IPS-15b (cell line): ENCODE data around the gene SLC8A2.
A peak's percentile ranks its signal among the peaks of the same experiment; 100 is the strongest.
"Not testable (repeated sequence)": the region's sequence is repeated elsewhere in the genome, so short reads cannot be mapped to it uniquely, and the experiment has no call there.

Experiments
- H3K27me3 ChIP-seq: one replicate; pipeline ENCODE4 v1.6.1; 2013; ENCODE audit warnings: low read length; ENCODE audit not compliant: control insufficient read depth, insufficient read depth
- H3K36me3 ChIP-seq: one replicate; pipeline ENCODE4 v1.6.1; 2013; ENCODE audit warnings: low read length; ENCODE audit not compliant: control insufficient read depth, insufficient read depth
- H3K4me1 ChIP-seq: one replicate; pipeline ENCODE4 v1.6.1; 2013; ENCODE audit warnings: mild to moderate bottlenecking, low read length; ENCODE audit not compliant: control insufficient read depth, insufficient read depth
- H3K4me3 ChIP-seq: one replicate; pipeline ENCODE4 v1.5.1; 2013; ENCODE audit warnings: low read depth, low read length
- H3K9ac ChIP-seq: one replicate; pipeline ENCODE4 v1.6.1; 2013; ENCODE audit warnings: low read depth, mild to moderate bottlenecking, low read length
- H3K9me3 ChIP-seq: one replicate; pipeline ENCODE4 v1.6.1; 2013; ENCODE audit warnings: mild to moderate bottlenecking, low read length; ENCODE audit not compliant: control insufficient read depth, insufficient read depth

Gene SLC8A2

DNA sequence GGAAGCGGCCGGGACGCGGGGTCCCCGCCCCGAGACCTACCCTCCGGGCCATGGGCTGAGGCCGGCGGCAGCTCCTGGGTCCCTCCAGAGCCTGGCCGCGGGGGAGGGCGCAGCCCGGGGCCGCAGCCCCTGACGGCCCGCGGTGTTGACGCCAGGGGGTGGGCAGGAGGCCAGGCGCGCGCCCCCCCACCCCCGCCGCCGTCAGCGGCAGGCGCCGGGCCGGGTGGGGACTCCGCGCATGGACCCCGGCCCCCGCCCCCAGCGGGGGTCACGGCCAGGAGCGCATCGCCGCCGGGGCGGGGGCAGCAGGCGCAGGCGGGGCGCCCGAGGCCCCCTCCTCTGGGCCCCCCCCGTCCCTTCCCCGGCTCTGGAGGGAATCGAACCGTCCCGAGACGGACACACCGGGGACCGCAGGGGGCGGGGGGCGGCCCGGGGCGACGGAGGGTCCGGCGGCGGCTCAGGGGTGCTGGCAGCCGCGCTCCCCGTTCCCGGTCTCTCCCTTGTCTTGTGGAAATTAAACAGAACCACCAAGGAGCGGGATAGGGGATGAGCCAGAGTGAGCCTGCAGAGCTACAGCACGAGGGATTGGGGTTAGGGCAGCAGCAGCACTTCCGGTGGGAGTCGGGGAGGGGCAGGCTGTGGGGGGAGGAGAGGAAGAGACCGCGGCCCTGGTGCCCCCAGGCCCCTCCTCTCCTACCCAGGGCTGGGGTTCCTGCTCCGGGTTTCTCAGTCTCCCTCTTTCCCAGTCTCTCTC lies 52.5 kb downstream of the SLC8A2 start, which contains the start of gene MEIS3:
Gene MEIS3, minus strand, starts transcription at position 498 of the 754 bp plus-strand sequence. Its CDS starts 446 bp downstream, at position 52.
- Histone ChIP-seq H3K9me3 (no peaks in the 10 kb centered on the region), H3K27me3 (peaks cover 75% of the 10 kb centered on the region), H3K4me3 (peak within 1 kb of the TSS; percentile 58), H3K9ac (no peak within 1 kb of the TSS), H3K36me3 (peaks cover 4% of the 10 kb centered on the region), H3K4me1 (peaks cover 14% of the 10 kb centered on the region)

- Histone ChIP-seq H3K4me1 (peaks cover 14% of the 10 kb centered on the region), H3K36me3 (peaks cover 8% of the 10 kb centered on the region), H3K9ac (no peak overlapping the region), H3K27me3 (peaks cover 71% of the 10 kb centered on the region), H3K9me3 (no peaks in the 10 kb centered on the region), H3K4me3 (peak overlapping the region; percentile 58)
These were observed 53.0 kb downstream of the SLC8A2 start for GRCh38 chr19:47418692-47419029.

GRCh38 chr19:47417746-47418691 lies 53.7 kb downstream of the SLC8A2 start:
- Histone ChIP-seq H3K9me3 (no peaks in the 10 kb centered on the region), H3K27me3 (peaks cover 64% of the 10 kb centered on the region), H3K4me1 (peaks cover 14% of the 10 kb centered on the region), H3K36me3 (peaks cover 8% of the 10 kb centered on the region), H3K4me3 (peak overlapping the region; percentile 58), H3K9ac (no peak overlapping the region)

DNA sequence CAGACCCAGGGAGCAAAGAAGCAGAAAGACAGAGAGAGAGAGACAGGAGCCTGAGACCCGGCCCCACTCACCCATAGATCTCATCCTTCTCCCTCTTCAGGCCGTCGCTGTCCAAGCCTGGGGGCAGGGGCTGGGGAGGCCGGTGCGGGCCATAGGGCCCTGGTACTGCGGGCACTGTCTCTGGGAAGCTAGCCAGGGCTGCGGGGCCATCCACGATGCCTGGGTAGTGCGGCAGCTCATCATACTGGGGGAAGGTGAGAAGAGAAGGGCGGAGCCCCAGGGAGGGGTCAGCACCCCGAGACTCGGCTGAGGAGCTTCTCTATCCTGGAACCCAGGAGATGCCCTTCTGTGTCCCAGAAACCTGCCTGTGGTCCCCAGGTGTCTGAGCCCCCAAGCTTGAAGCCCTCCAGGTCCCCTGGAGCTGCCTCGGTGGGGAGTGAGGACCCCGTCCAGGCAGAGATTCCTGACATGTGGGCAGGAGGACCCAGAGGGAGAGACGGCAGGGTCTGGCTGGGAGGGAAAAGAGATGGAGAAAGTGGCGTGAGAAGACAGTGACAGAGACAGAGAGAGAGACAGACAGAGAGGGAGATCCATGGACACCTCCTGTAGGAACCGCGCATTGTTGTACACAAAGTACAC lies 54.5 kb downstream of the SLC8A2 start:
- Histone ChIP-seq H3K4me3 (peak overlapping the region; percentile 58), H3K27me3 (peaks cover 56% of the 10 kb centered on the region), H3K4me1 (peaks cover 12% of the 10 kb centered on the region), H3K36me3 (peaks cover 8% of the 10 kb centered on the region), H3K9me3 (no peaks in the 10 kb centered on the region), H3K9ac (no peak overlapping the region)

DNA sequence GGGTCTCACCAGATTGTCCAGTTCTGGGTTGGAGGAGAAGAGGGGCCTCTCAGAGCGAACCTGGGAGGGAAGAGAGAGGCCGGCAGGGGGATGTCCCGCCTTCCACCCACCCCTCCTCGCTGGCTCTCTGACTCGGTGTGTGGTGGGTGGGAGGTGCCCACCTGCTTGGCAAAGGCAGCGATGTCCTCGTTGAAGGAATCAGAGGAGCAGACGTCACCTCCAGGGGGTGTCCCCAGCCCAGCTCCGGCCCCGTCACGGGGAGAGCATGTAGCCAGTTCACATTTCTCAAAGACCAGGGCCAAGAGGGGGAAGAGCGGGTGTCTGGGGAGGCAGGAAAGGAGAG lies 55.1 kb downstream of the SLC8A2 start:
- Histone ChIP-seq H3K27me3 (peaks cover 52% of the 10 kb centered on the region), H3K36me3 (peaks cover 8% of the 10 kb centered on the region), H3K4me3 (peak overlapping the region; percentile 58), H3K4me1 (peaks cover 11% of the 10 kb centered on the region), H3K9ac (no peak overlapping the region), H3K9me3 (no peaks in the 10 kb centered on the region)

GRCh38 chr19:47415953-47416642 lies 55.6 kb downstream of the SLC8A2 start:
- Histone ChIP-seq H3K36me3 (peaks cover 8% of the 10 kb centered on the region), H3K9me3 (no peaks in the 10 kb centered on the region), H3K9ac (no peak overlapping the region), H3K4me1 (peaks cover 7% of the 10 kb centered on the region), H3K27me3 (peaks cover 47% of the 10 kb centered on the region), H3K4me3 (no peak overlapping the region)

GRCh38 chr19:47414469-47414868 lies 57.2 kb downstream of the SLC8A2 start:
- Histone ChIP-seq H3K27me3 (peaks cover 30% of the 10 kb centered on the region), H3K4me1 (peaks cover 7% of the 10 kb centered on the region), H3K4me3 (no peak overlapping the region), H3K36me3 (peaks cover 8% of the 10 kb centered on the region), H3K9me3 (no peaks in the 10 kb centered on the region), H3K9ac (no peak overlapping the region)

DNA sequence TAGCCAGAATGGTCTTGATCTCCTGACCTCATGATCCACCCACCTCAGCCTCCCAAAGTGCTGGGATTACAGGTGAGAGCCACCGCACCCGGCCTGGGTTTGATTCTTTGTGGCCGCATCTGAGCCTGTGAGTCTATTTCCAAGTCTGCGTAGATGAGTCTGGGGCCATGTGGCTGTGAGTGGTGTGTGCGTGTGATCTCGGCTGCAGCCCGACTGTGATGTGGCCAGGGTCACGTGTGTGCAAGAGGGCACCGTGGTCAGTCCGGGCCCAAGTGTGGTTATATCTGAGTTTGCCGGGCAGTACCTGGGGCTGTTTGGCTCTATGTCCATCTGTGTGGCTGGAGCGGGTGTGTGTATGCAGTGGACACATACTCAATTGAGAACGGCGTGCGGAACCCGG lies 57.8 kb downstream of the SLC8A2 start:
- Histone ChIP-seq H3K4me1 (peaks cover 7% of the 10 kb centered on the region), H3K9ac (no peak overlapping the region), H3K36me3 (peaks cover 8% of the 10 kb centered on the region), H3K9me3 (no peaks in the 10 kb centered on the region), H3K27me3 (peaks cover 29% of the 10 kb centered on the region), H3K4me3 (no peak overlapping the region)

- not testable (repeated sequence) for H3K27me3 ChIP-seq, H3K9me3 ChIP-seq, H3K4me1 ChIP-seq, H3K9ac ChIP-seq, H3K4me3 ChIP-seq, H3K36me3 ChIP-seq
These were observed 60.0 kb downstream of the SLC8A2 start for GRCh38 chr19:47411696-47412095.

- Histone ChIP-seq H3K36me3 (peaks cover 8% of the 10 kb centered on the region), H3K27me3 (peaks cover 2% of the 10 kb centered on the region), H3K9ac (no peak overlapping the region), H3K9me3 (no peaks in the 10 kb centered on the region), H3K4me1 (no peaks in the 10 kb centered on the region), H3K4me3 (no peak overlapping the region)
These were observed 60.6 kb downstream of the SLC8A2 start for GRCh38 chr19:47411101-47411500.
